DMS 273 (cell line): ENCODE measurements around the gene FAM185A.
"Not testable (repeated sequence)": the region's sequence is repeated elsewhere in the genome, so short reads cannot be mapped to it uniquely, and the experiment has no call there.

Experiments used
- DNase-seq: peaks from one replicate; lab custom pipeline; 2025; ENCODE audit not compliant: unreplicated experiment; lab: John Stamatoyannopoulos, UW

Gene FAM185A

DNA sequence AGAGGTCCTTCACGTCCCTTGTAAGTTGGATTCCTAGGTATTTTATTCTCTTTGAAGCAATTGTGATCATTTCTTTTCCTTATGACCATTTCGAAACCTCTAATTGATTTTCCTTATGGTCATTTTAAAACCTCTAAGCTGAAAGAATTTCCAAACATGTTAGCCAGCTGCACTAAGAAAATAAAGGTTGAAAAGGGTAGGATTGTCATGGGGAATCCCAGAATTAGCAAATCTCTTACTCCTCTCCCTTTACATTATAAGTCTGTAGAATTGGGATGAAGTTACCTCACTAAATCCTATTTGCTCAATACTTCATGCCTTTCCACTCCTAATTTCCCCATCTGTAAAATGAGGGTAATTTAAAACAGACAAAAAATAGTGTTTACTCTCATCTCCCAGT lies 79.5 kb downstream of the FAM185A start:
- no peak for DNase-seq

DNA sequence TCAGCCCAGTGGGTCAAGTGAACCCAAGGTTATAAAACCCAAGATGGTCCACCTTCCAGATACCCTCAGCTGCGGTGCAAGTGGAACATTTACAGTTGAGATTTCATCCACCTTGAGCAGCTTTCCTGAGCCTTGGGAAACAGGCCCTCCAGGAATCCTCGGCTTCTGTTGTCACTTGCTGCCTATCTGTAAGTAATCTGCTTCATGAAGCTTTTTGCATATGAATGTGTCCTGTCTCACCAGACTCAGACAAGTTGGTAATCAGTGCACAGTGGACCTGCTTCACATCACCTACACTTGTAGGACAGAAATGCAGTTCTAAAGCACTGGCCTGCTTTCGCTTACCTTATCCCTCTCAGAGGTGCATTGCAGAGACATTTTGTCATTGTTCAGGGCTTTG lies 80.3 kb downstream of the FAM185A start:
- no peak for DNase-seq

DNA sequence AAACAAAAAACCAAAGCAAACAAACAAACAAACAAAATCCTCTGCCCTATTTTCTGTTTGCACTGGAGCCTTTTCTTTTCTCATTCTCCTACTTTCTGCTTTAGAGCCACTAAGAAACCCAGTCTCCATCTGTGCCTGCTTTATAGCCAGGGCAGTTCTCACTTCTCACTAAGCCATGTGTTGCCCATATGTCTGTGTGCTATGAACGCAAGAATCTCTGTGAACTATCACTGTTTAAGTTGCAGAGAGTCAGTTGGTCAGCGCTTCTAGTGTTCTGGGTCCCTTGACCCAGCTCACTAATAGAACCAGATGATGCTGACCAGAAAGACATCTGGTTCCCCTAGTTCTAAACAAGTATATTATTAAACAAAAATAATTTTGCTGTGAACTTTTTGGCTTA lies 81.4 kb downstream of the FAM185A start:
- peak; percentile 53 for DNase-seq

DNA sequence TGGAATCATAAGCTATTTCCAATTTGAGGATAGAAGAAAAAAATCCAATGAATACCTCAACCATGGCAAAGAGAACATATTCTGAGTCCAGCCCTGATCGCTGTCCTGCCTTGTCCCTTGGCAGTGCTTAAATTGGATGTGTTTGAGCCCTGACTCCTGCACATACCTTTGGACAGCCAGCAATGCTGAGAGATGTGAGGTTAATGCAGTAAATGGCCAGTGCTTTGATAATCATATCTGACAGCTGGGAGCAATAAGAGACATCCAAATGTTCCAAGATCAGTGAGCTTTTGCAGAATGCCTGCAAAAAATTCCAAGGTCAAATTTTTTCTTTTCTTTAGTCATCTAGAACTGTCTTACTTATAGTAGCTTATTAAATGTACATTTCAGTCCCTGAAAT lies 83.9 kb downstream of the FAM185A start:
- no peak for DNase-seq

DNA sequence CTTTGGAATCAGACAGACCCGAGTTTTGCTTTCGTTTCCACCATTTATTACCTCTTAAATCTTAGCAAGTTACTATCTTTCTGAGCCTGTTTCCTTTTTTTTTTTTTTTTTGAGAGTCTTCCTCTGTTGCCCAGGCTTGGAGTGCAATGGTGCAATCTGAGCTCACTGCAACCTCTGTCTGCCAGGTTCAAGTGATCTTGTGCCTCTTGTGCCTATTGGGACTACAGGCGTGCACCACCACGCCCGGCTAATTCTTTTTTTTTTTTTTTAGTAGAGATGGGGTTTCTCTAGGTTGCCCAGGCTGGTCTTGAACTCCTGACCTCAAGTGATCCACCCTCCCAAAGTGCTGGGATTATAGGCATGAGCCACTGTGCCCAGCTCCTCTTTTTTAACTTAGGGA lies 84.5 kb downstream of the FAM185A start:
- no peak for DNase-seq

DNA sequence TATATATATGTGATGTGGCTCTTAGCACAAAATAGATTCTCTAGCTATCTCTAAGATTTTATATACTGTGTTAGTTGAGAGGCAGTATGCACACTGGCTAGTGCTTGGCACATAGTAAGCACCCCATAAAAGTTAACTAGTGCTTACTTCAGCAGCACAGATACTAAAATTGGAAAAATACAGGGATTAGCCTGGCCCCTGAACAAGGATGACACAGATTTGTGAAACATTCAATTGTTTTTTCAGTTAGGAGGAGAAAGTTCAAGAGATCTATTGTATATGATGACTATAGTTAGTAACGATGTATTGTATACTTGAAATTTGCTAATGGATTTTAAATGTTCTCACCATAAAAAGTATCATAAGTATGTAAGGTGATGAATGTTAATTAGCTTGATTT lies 85.7 kb downstream of the FAM185A start:
- DNase-seq, result no peak

DNA sequence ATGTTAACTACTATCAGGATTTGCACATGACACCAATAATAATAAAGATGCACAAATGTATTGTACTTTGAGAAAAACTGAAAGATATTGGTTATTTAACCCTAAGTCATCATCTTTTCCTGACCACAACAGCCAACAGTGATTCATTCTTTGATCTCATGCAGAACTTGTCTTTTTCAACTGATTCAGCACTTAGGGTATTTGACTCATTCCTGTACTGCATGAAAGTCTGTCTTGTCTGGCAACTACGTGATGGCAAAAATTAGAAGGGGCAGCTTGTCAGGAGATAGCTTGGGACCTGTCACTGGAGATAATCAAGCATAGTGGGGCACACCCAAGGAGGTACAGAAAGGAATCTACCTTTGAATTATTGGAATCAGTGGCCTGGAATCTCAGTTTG lies 86.2 kb downstream of the FAM185A start:
- no peak for DNase-seq

DNA sequence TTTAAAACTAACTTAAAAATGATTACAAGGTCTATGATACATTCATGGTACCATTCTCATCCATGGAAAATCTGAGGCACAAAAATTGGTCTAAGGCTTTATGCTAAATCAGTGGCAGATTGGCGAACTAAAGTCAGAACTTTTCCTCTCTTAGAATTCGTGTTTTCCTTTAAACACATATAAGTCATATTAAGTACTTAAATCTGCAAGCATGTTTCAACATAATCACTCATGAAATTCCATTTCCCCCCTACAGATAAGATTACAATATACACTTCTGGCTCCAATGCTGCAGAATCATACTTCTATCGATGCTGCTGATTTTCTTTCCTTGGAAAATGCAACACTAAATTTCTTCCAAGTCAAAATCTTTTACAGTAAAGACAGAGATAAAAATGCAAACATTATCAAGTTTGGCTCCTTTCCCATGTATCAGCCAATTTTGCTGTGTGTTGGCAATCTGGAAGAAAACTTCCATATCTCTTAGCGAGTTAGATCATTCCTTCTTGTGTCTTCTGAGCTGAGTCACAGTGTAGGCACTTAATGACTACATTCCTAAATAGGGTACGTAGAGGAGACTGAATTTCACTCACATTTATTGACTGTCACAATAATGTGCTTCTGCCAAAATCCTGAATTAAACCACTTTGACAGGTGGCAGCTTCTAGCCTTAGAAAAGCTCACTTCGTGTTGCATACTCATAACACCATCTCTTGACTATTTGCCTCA lies 87.6 kb downstream of the FAM185A start:
- peak; percentile 31 for DNase-seq

DNA sequence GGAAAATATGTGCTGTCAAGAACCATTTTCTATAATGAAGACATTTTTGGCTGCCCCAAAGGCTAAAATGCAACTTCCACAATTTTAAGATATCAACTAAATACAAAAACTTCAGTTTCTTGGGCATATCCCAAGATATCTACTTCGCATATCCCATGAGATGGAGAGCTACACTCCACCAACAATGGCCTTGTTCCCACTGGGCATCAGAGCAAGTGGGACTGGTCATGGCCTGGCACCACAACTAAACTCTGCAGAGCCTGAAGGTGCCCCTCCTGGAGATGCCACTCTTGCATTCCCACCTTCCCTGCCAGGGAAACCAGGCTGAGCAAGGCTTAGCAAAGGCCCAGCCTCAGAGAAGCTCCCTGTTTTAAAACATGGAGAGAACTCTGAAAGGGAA lies 88.2 kb downstream of the FAM185A start:
- no peak for DNase-seq

DNA sequence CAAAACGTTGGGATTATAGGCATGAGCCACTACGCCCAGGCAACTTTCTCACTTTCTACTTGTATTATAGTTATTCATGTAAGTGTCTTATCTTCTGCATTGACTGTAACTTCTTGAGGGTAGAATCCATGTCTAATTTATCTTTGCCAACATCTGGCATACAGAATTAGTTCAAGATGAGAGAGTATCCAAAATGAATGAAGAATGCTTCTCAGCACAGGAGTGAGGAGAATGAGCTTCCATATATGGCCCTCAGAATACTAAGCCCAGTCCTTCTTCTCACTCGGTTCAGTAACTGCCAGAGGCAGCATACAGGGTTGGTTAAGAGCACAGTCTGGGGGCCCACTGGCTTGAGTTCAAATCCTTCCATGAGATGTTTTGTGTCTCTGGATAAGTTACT lies 89.0 kb downstream of the FAM185A start:
- DNase-seq, result no peak

DNA sequence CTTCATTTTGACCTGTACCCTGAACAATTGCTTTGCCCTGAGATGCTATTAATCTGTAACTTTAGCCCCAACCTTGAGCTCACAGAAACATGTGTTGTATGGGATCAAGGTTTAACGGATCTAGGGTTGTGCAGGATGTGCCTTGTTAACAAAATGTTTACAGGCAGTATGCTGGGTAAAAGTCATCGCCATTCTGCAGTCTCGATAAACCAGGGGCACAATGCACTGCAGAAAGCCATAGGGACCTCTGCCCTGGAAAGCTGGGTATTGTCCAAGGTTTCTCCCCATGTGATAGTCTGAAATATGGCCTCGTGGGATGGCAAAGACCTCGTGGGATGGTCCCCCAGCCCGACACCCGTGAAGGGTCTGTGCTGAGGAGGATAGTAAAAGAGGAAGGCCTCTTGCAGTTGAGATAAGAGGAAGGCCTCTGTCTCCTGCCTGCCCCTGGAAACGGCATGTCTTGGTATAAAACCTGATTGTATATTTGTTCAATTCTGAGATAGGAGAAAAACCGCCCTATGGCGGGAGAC lies 89.8 kb downstream of the FAM185A start:
- not testable (repeated sequence) for DNase-seq

DNA sequence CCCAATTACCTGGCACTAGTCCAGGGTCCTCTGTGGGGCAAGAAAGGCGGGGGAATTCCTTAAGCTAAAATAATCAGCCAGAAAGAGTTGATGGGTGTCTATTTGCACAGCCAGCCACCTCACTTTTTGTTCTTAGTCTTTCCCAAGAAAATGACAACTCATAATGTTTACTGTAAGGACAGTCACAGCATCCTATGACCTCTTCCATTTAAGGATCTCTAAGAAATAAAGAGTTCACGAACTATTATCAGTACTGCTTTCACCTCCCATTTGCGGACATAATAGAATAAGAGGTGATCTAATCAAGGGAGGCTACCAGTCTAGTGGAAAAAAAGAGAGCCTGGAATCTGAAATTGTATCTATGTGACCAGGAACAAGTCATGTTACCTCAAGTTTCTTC lies 91.6 kb downstream of the FAM185A start:
- DNase-seq, result no peak

DNA sequence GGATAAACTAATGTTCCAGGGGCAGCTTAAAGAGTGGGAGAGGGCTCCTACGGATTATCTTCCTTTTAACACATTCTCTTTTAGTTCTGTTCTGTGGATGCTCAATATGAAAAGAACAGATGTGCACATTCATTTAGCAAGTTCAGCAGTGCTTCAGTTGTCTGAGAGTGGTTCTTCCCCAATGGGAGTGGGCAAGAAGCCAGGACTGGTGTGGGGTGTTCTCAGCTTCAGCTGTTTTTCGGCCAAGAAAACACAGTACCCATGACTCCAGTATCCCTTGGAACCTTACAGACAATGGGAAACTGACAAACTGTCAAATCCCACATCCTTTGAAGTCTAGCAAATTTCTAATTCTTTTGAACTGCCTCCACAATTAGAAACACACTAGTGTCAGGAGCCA lies 92.5 kb downstream of the FAM185A start:
- peak; percentile 45 for DNase-seq

DNA sequence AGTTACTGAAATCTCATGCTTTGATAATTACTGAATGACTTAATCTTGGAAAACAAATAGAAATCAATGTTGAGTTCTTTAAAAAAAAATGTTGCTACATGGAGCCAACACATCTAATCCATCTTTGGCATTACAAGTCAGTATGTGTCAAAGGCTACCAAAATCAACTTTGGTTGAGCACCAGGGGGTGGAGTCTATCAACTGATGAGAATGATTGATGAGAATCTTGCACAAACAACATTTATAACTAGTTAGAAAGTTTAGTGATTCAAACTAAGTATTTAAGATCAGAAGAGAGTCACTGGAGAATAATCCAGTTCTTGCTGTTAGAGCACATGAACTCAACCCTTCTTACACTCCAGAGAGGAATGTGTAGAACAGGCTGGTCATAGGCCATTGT lies 93.5 kb downstream of the FAM185A start:
- no peak for DNase-seq

DNA sequence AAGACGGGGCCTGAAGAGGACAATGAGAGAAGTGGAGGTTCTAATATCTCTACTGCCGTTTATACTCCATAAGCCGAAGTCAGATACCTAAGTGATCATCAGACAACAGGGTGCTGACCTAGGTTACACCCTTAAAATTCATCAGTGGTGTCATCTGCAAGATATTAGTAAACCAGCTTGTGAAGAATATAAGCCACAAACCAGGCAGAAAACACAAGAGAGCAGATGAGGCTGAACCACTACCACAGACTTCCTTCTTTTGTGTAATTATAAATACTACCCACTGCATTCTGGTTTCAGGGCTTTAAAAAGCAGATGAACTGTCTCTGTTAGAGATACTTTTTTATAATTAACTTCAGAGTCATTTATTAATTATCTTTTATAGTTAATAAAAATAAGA lies 95.1 kb downstream of the FAM185A start:
- no peak for DNase-seq

DNA sequence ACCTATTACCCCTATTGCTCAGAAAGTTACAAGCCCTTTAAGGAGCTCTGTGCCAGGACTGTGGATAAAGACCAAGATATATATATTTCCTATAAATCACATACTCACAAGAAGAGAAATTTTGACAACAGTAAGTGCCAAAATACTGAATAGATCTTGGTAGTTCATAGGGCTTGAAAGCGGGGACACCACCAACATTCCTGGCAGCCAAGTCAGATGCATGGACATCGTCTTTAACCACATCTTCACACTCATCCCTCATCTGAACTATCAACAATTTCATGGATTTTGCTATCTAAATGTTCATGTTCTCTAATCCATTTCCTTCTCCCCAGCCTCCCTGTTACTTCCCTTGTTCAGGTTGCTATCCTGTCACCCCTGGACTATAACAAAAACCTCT lies 96.5 kb downstream of the FAM185A start:
- DNase-seq, result no peak

DNA sequence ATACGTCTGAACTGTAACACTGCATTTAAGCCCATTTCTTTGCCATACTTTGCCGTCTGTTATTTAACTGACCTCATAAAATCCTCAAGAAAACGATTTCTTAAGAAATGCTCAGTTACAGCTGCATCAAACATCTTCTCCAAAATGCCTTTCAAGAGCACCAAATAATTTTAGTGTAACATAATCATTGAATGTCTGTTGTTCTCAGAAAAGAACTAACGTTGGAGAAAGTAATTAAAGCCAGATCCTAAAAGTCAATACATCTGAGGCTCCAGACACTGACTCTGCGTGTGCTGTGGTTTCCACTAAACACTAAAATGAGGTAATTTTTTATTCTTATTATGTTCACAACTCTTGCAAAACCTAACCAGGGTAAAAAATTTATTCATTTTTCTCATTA lies 100.3 kb downstream of the FAM185A start:
- no peak for DNase-seq

DNA sequence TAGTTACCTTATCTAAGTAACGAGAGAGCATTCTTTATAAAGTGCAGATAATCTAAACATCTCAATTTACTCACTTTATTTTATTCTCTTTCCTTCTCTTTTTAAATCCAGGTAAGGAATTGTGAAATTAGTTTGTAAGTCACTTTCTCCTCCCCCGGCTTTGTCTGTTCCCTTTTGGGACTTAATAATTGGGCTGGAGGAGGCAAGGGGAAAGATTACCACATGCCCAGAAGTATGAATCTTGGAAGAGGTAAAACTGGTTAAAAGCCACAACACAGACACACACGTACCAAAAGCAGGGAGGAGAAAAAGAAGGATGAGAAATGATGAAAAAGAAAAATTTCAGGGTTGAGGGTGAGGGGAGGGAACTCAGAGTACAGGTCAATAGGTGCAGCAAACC lies 100.7 kb downstream of the FAM185A start:
- no peak for DNase-seq

DNA sequence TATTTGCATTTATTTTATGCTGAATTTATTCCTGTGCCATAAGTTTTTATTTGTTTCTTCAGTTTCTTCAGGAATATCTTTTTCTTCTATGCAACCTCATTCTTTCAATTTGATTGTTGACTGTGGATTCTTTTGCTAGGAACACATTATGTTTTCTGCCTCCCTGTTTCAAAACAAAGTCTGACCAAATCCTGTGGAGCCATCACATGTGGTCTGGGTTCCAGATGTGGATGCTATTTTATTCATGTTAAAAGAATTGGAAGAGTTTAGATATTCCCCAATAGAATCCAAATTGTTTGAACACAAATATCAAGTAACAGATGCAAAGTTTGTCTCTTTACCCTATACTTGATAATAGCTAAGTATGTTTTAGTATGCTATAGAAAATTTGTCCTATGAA lies 107.2 kb downstream of the FAM185A start:
- no peak for DNase-seq
